ENCODE data around the gene EP400. TPM values are rescaled to one million over a fixed set of nuclear protein-coding genes. Genes with fewer than 3 reads are reported as not detected.

Gene EP400
- total and polyA plus RNA-seq, 2 of the 13 experiments (the other 11 are each of a cell fraction or from before 2014, with no cell fraction given): 4.9 to 5.0 TPM

- TF ChIP-seq ZNF484 (CRISPR knock-in tag; IDR thresholded peaks at IDR 0.05; ENCODE audit: borderline replicate concordance, low read depth): 0 out of 2 replicates have a peak, but pooled peaks have one; percentile 57
- peak; percentile 85 for TF ChIP-seq ZNF501 (CRISPR knock-in tag; IDR thresholded peaks at IDR 0.05)
- TF ChIP-seq POLR2A (IDR thresholded peaks at IDR 0.05; ENCODE audit: insufficient read depth in 1 of 2, low read depth in 2 of 2, low read length in 2 of 2): peak; percentile 63 to 76
- peak; percentile 52 for TF ChIP-seq PATZ1 (CRISPR knock-in tag; IDR thresholded peaks at IDR 0.05)
- TF ChIP-seq MYNN (CRISPR knock-in tag; IDR thresholded peaks at IDR 0.05; ENCODE audit: low read depth): no peak
- peak; percentile 77; the same call in 1 of the 2 replicates for TF ChIP-seq JUN (CRISPR knock-in tag; IDR thresholded peaks at IDR 0.05)
- TF ChIP-seq FLYWCH1 (CRISPR knock-in tag; IDR thresholded peaks at IDR 0.05): no peak
- no peak for TF ChIP-seq HMG20A (CRISPR knock-in tag; IDR thresholded peaks at IDR 0.05; ENCODE audit: borderline replicate concordance)
- 0 out of 2 replicates have a peak, but pooled peaks have one; percentile 21 for TF ChIP-seq ZNF292 (CRISPR knock-in tag; IDR thresholded peaks at IDR 0.05; ENCODE audit: borderline replicate concordance, low read depth)
- no peak for TF ChIP-seq ZNF878 (CRISPR knock-in tag; IDR thresholded peaks at IDR 0.05)
- no peak; the same call in 1 of the 2 replicates for TF ChIP-seq GPN1 (CRISPR knock-in tag; IDR thresholded peaks at IDR 0.05; ENCODE audit: borderline replicate concordance)
- peak; percentile 14 for TF ChIP-seq ZBTB25 (CRISPR knock-in tag; IDR thresholded peaks at IDR 0.05)
- TF ChIP-seq THAP8 (CRISPR knock-in tag; IDR thresholded peaks at IDR 0.05; ENCODE audit: borderline replicate concordance): no peak
- TF ChIP-seq ZNF850 (CRISPR knock-in tag; conservative IDR thresholded peaks at IDR 0.05): no peak
- TF ChIP-seq TMF1 (CRISPR knock-in tag; IDR thresholded peaks at IDR 0.05; ENCODE audit: low read depth): no peak
- no peak for TF ChIP-seq ZNF720 (CRISPR knock-in tag; IDR thresholded peaks at IDR 0.05)
- TF ChIP-seq ZNF577 (CRISPR knock-in tag; IDR thresholded peaks at IDR 0.05; ENCODE audit: borderline replicate concordance, low read depth): no peak
- TF ChIP-seq ZMYM2 (CRISPR knock-in tag; IDR thresholded peaks at IDR 0.05): no peak
- TF ChIP-seq ZNF460 (CRISPR knock-in tag; IDR thresholded peaks at IDR 0.05; ENCODE audit: borderline replicate concordance): no peak; the same call in 1 of the 2 replicates
- TF ChIP-seq ZNF256 (CRISPR knock-in tag; conservative IDR thresholded peaks at IDR 0.05): 0 out of 2 replicates have a peak, but pooled peaks have one; percentile 57
- peak; percentile 86 for TF ChIP-seq ZNF546 (CRISPR knock-in tag; conservative IDR thresholded peaks at IDR 0.05)
- TF ChIP-seq ZFP90 (CRISPR knock-in tag; IDR thresholded peaks at IDR 0.05; ENCODE audit: borderline replicate concordance): no peak
- TF ChIP-seq ZNF660 (CRISPR knock-in tag; IDR thresholded peaks at IDR 0.05; ENCODE audit: borderline replicate concordance, low read depth): no peak
- peak; percentile 57; the same call in 1 of the 2 replicates for TF ChIP-seq ZNF30 (CRISPR knock-in tag; IDR thresholded peaks at IDR 0.05)
- TF ChIP-seq MLX (CRISPR knock-in tag; IDR thresholded peaks at IDR 0.05): peak; percentile 86
Observed at GRCh38 chr12:132084621-132085290, 135.0 kb downstream of the EP400 start (continued).
